ENCODE results near the gene NHLRC4. TPM values are rescaled to one million over a fixed set of nuclear protein-coding genes. Genes with fewer than 3 reads are reported as not detected.

Gene NHLRC4
- total and polyA plus RNA-seq, 9 of the 15 experiments (the other 6 are each of a cell fraction or from before 2014, with no cell fraction given): 0.24 to 3.7 (median 1.3) TPM; not detected in 2

GRCh38 chr16:551210-551609, 15.6 kb upstream of the NHLRC4 start:
- WGBS (ENCODE audit: insufficient coverage, low coverage, missing lambda C conversion rate): 98% methylated on average over 7 of the region's 28 CpGs
- no peak overlapping the region for H3K27ac ChIP-seq (ENCODE audit: extremely low read depth, low read depth, low read length)
- H3K4me2 ChIP-seq (ENCODE audit: insufficient read depth, low read length): no peak overlapping the region
- H3K27me3 ChIP-seq (ENCODE audit: control insufficient read depth in 2 of 2, insufficient read depth in 2 of 2, low read length in 2 of 2): no peaks in the 10 kb centered on the region
- no peaks in the 10 kb centered on the region for H3K9me3 ChIP-seq (replicated peaks; ENCODE audit: control insufficient read depth, insufficient read depth, low read depth, low read length)
- no peak overlapping the region for H3K9ac ChIP-seq (ENCODE audit: insufficient read depth in 1 of 2, low read depth in 2 of 2, low read length in 2 of 2)
- H3K4me1 ChIP-seq (replicated peaks in 1 of 2; ENCODE audit: control insufficient read depth in 2 of 2, insufficient read depth in 2 of 2, low read length in 2 of 2): peaks cover 0 to 48% of the 10 kb centered on the region in 2 experiments; a peak in 2 of 5 replicates
- intact Hi-C loops (cut with micrococcal nuclease): no loop called here
- no peak overlapping the region for H3K4me3 ChIP-seq
- in situ Hi-C loops (cut with MboI): no loop called here
- BruUV-seq (replicated peaks): no TSS peak
- POLR2A ChIA-PET: interaction anchor here (0.6 to 1.1 kb wide), 3 partner anchors 9 to 138 kb away, joined by 3 to 4 read pairs (median 3); partner anchors contain the start of gene PRR35
- H2AFZ ChIP-seq (ENCODE audit: low read depth, low read length): no peak overlapping the region
- DNase-seq (ENCODE audit: extremely low read depth in 1 of 4, low spot score in 3 of 4) (no peak), FAIRE-seq (no peak), ATAC-seq (no peak)
- TF ChIP-seq GATAD2A (IDR thresholded peaks at IDR 0.05) (no peak), NCOR1 (IDR thresholded peaks at IDR 0.05) (no peak), ZNF316 (IDR thresholded peaks at IDR 0.05) (no peak), SREBF1 (IDR thresholded peaks at IDR 0.05; ENCODE audit: borderline replicate concordance, low read depth, low read length) (no peak), KDM1A (IDR thresholded peaks at IDR 0.05) (no peak), ELF4 (CRISPR knock-in tag; IDR thresholded peaks at IDR 0.05) (no peak), HMG20A (CRISPR knock-in tag; conservative IDR thresholded peaks at IDR 0.05) (no peak)
- TF ChIP-seq, protein P1, sequence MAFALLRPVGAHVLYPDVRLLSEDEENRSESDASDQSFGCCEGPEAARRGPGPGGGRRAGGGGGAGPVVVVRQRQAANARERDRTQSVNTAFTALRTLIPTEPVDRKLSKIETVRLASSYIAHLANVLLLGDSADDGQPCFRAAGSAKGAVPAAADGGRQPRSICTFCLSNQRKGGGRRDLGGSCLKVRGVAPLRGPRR (CRISPR knock-in tag; IDR thresholded peaks at IDR 0.05): no peak
- CTCF ChIA-PET (ENCODE audit: low intra/inter-chr PET ratio): no interaction called here
- H3K36me3 ChIP-seq (ENCODE audit: control insufficient read depth, insufficient read depth, low read length): peaks cover 71% of the 10 kb centered on the region; the same call in 1 of the 3 replicates
- no peaks in the 10 kb centered on the region for H4K20me1 ChIP-seq (replicated peaks; ENCODE audit: control insufficient read depth, insufficient read depth, low read length)
- peaks cover 19% of the 10 kb centered on the region; the same call in 2 of the 3 replicates for H3K79me2 ChIP-seq (ENCODE audit: control insufficient read depth, insufficient read depth, low read length)
- no peaks in the 10 kb centered on the region for H3K9me1 ChIP-seq (ENCODE audit: control insufficient read depth, insufficient read depth, low read length)
